ENCODE data around the gene GALNT18. TPM values are rescaled to one million over a fixed set of nuclear protein-coding genes. Genes with fewer than 3 reads are reported as not detected.

GALNT18 gene
- total RNA-seq, 1 experiment from 2014 or later: 1.7 TPM

- Mint-ChIP-seq H3K36me3 (ENCODE audit: insufficient read depth in 1 of 3, low read depth in 3 of 3) (no peaks in the 10 kb centered on the region), H3K27ac (peak overlapping the region in 1 of 3 experiments; percentile 95; a peak in 1 of 7 replicates), H3K4me3 (no peak overlapping the region), H3K9me3 (no peaks in the 10 kb centered on the region; a peak in 1 of 5 replicates), H3K4me1 (peaks cover 17 to 24% of the 10 kb centered on the region in 2 experiments), H3K27me3 (ENCODE audit: low read depth) (peaks cover 3% of the 10 kb centered on the region; the same call in 1 of the 2 replicates)
- no peak overlapping the region for H4K8ac ChIP-seq (replicated peaks; ENCODE audit: insufficient read length, low read depth, low read length)
- WGBS (ENCODE audit: extremely low coverage, insufficient read length, low lambda C conversion rate): no CpG with 5 or more reads among the region's 4 CpGs
- no peak overlapping the region for H3K56ac ChIP-seq (ENCODE audit: insufficient read length, low read depth, low read length)
- no peak overlapping the region for H2BK20ac ChIP-seq (ENCODE audit: low read depth, low read length, poor library complexity, severe bottlenecking)
- H3K79me2 ChIP-seq (ENCODE audit: insufficient read depth, low read length): no peaks in the 10 kb centered on the region
- H3T11ph ChIP-seq (ENCODE audit: low read length): no peak overlapping the region
- peak; percentile 45 for DNase-seq
- no peaks in the 10 kb centered on the region for H3K23me2 ChIP-seq (ENCODE audit: insufficient read length, low read depth, low read length, poor library complexity, severe bottlenecking)
- H3K9me3 ChIP-seq (ENCODE audit: control insufficient read depth, low read depth, low read length): no peaks in the 10 kb centered on the region
- no peak overlapping the region for H2AK5ac ChIP-seq (ENCODE audit: insufficient read length, low read length)
- H3K14ac ChIP-seq (ENCODE audit: insufficient read depth, low read length): no peak overlapping the region
- no peak overlapping the region for H3K18ac ChIP-seq (ENCODE audit: insufficient read length, low read depth, low read length)
- no peak overlapping the region for H2BK15ac ChIP-seq (ENCODE audit: low read depth, low read length)
- no peak overlapping the region for H3K23ac ChIP-seq (ENCODE audit: insufficient read length, low read depth, low read length)
- H3K79me1 ChIP-seq (ENCODE audit: insufficient read depth, low read depth, low read length, poor library complexity, severe bottlenecking): no peaks in the 10 kb centered on the region
- H3K4me1 ChIP-seq (ENCODE audit: insufficient read depth, low read length): peaks cover 6% of the 10 kb centered on the region
- H4K5ac ChIP-seq (ENCODE audit: insufficient read length, low read depth, low read length): no peak overlapping the region
- no peak overlapping the region for H3K9ac ChIP-seq (ENCODE audit: extremely low read depth, insufficient read length, low read length)
- no peaks in the 10 kb centered on the region for H3K27me3 ChIP-seq (ENCODE audit: insufficient read depth, low read length)
- no peak overlapping the region for H2AFZ ChIP-seq (ENCODE audit: low read length)
- no peak overlapping the region for H3K4ac ChIP-seq (ENCODE audit: low read depth, low read length)
- no peak overlapping the region for H3K4me2 ChIP-seq (ENCODE audit: insufficient read depth, insufficient read length, low read length)
- no peak overlapping the region for H4K91ac ChIP-seq (ENCODE audit: insufficient read length, low read depth, low read length)
- H2BK12ac ChIP-seq (ENCODE audit: insufficient read length, low read depth, low read length): no peak overlapping the region
- H2BK120ac ChIP-seq (ENCODE audit: low read depth, low read length, poor library complexity, severe bottlenecking): no peak overlapping the region
- H2BK5ac ChIP-seq (ENCODE audit: insufficient read length, low read length): no peak overlapping the region
- TF ChIP-seq CTCF (conservative IDR thresholded peaks at IDR 0.05): peak; percentile 50; the same call in 2 of the 3 replicates
- H3K27ac ChIP-seq (ENCODE audit: insufficient read length, low read depth, low read length): no peak overlapping the region
- no peaks in the 10 kb centered on the region for H4K20me1 ChIP-seq (ENCODE audit: control insufficient read depth, insufficient read depth, insufficient read length)
These were observed 102.6 kb downstream of the GALNT18 start for GRCh38 chr11:11519184-11519583.
